Measurements from ENCODE around the gene CDYL2.

GRCh38 chr16:80587071-80587470 lies 217.3 kb downstream of the CDYL2 start:
- TF ChIP-seq CTCF (IDR thresholded peaks at IDR 0.05 in 4 of 5, conservative IDR thresholded peaks at IDR 0.05 in 1 of 5) (no peak), POLR2A (IDR thresholded peaks at IDR 0.05) (no peak)
